ENCODE data around the gene CNKSR2.

The CNKSR2 gene

DNA sequence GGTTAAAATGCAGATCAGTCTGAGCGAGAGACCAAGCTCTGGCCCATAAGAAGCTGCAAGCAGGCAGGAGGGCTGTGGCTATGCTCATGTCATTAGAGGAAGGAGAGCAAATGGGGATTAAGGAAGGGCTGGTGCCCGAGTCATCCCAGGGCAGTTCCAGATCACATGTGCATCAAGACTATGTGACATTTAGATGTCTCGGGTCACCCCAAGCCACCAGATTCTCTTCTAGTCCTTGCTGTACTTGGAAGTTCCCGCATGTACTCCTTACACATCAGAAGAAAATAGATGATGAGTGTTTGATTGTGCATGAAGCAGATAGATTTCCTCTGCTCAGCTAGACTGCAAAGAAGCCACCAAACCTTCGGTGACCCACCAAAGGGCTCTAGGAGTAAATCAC is 326.1 kb downstream of the CNKSR2 start:
- H4K20me1 ChIP-seq (ENCODE audit: insufficient read depth, low read length), result no peaks in the 10 kb centered on the region
- no peaks in the 10 kb centered on the region for H3K9me3 ChIP-seq (ENCODE audit: low read length)
- no peaks in the 10 kb centered on the region for H3K9me2 ChIP-seq (ENCODE audit: low read depth, low read length)
- no peak overlapping the region for H3K4me3 ChIP-seq (ENCODE audit: low read depth, low read length, poor library complexity, severe bottlenecking)
- TF ChIP-seq EZH2 (IDR thresholded peaks at IDR 0.05; ENCODE audit: borderline replicate concordance, low read length), result no peak
- TF ChIP-seq, protein P1, sequence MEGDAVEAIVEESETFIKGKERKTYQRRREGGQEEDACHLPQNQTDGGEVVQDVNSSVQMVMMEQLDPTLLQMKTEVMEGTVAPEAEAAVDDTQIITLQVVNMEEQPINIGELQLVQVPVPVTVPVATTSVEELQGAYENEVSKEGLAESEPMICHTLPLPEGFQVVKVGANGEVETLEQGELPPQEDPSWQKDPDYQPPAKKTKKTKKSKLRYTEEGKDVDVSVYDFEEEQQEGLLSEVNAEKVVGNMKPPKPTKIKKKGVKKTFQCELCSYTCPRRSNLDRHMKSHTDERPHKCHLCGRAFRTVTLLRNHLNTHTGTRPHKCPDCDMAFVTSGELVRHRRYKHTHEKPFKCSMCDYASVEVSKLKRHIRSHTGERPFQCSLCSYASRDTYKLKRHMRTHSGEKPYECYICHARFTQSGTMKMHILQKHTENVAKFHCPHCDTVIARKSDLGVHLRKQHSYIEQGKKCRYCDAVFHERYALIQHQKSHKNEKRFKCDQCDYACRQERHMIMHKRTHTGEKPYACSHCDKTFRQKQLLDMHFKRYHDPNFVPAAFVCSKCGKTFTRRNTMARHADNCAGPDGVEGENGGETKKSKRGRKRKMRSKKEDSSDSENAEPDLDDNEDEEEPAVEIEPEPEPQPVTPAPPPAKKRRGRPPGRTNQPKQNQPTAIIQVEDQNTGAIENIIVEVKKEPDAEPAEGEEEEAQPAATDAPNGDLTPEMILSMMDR (IDR thresholded peaks at IDR 0.05; ENCODE audit: low read length), result no peak
- no peak overlapping the region for H3K9ac ChIP-seq (ENCODE audit: low read length)
- no peaks in the 10 kb centered on the region for H3K4me1 ChIP-seq (ENCODE audit: insufficient read depth, low read length, severe bottlenecking)
- no peaks in the 10 kb centered on the region for H3K79me2 ChIP-seq (ENCODE audit: insufficient read depth, low read length)
- H3F3A ChIP-seq (ENCODE audit: insufficient read depth, low read length), result no peaks in the 10 kb centered on the region
- H3K27me3 ChIP-seq (ENCODE audit: insufficient read depth, low read length), result no peaks in the 10 kb centered on the region
- H3K4me2 ChIP-seq (ENCODE audit: low read length), result no peak overlapping the region
- H2AFZ ChIP-seq (ENCODE audit: low read length), result no peak overlapping the region
- H3K36me3 ChIP-seq (ENCODE audit: insufficient read depth, low read length), result no peaks in the 10 kb centered on the region
- H3K27ac ChIP-seq (ENCODE audit: low read depth, low read length, poor library complexity, severe bottlenecking), result no peak overlapping the region

DNA sequence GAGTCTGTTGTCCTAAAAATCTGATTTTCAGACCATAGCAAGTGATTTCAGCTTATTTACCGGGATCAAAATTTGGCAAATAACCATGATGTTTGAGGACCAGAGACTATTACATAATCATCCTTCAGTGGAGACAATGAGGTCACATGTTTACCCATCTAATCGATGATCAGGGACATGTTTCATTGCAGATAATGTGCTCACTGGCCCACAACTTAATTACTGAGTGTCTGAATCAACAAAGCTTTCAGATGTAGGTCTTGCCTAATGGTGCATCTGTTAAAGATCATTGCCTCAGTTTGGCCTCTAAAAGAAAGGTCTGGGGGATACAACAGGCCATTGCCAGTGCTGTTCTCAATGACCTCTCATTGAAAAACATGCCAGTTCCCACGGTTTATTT is 326.7 kb downstream of the CNKSR2 start:
- no peak overlapping the region for H3K9ac ChIP-seq (ENCODE audit: low read length)
- H3K9me3 ChIP-seq (ENCODE audit: low read length), result no peaks in the 10 kb centered on the region
- TF ChIP-seq, protein P1 (IDR thresholded peaks at IDR 0.05; ENCODE audit: low read length), result no peak
- no peak for TF ChIP-seq EZH2 (IDR thresholded peaks at IDR 0.05; ENCODE audit: borderline replicate concordance, low read length)
- no peaks in the 10 kb centered on the region for H3K36me3 ChIP-seq (ENCODE audit: insufficient read depth, low read length)
- H3K4me3 ChIP-seq (ENCODE audit: low read depth, low read length, poor library complexity, severe bottlenecking), result no peak overlapping the region
- H3K4me2 ChIP-seq (ENCODE audit: low read length), result no peak overlapping the region
- no peaks in the 10 kb centered on the region for H3F3A ChIP-seq (ENCODE audit: insufficient read depth, low read length)
- no peak overlapping the region for H3K27ac ChIP-seq (ENCODE audit: low read depth, low read length, poor library complexity, severe bottlenecking)
- no peaks in the 10 kb centered on the region for H4K20me1 ChIP-seq (ENCODE audit: insufficient read depth, low read length)
- H2AFZ ChIP-seq (ENCODE audit: low read length), result no peak overlapping the region
- H3K79me2 ChIP-seq (ENCODE audit: insufficient read depth, low read length), result no peaks in the 10 kb centered on the region
- H3K4me1 ChIP-seq (ENCODE audit: insufficient read depth, low read length, severe bottlenecking), result no peaks in the 10 kb centered on the region
- no peaks in the 10 kb centered on the region for H3K9me2 ChIP-seq (ENCODE audit: low read depth, low read length)
- H3K27me3 ChIP-seq (ENCODE audit: insufficient read depth, low read length), result no peaks in the 10 kb centered on the region

- Histone ChIP-seq H3K4me3 (ENCODE audit: low read depth, low read length, poor library complexity, severe bottlenecking) (no peak overlapping the region), H4K20me1 (ENCODE audit: insufficient read depth, low read length) (no peaks in the 10 kb centered on the region), H2AFZ (ENCODE audit: low read length) (no peak overlapping the region), H3F3A (ENCODE audit: insufficient read depth, low read length) (no peaks in the 10 kb centered on the region), H3K4me2 (ENCODE audit: low read length) (no peak overlapping the region), H3K9me3 (ENCODE audit: low read length) (no peaks in the 10 kb centered on the region), H3K27ac (ENCODE audit: low read depth, low read length, poor library complexity, severe bottlenecking) (no peak overlapping the region), H3K36me3 (ENCODE audit: insufficient read depth, low read length) (no peaks in the 10 kb centered on the region), H3K4me1 (ENCODE audit: insufficient read depth, low read length, severe bottlenecking) (no peaks in the 10 kb centered on the region), H3K27me3 (ENCODE audit: insufficient read depth, low read length) (no peaks in the 10 kb centered on the region), H3K79me2 (ENCODE audit: insufficient read depth, low read length) (no peaks in the 10 kb centered on the region), H3K9me2 (ENCODE audit: low read depth, low read length) (no peaks in the 10 kb centered on the region), H3K9ac (ENCODE audit: low read length) (no peak overlapping the region)
- no peak for TF ChIP-seq EZH2 (IDR thresholded peaks at IDR 0.05; ENCODE audit: borderline replicate concordance, low read length)
- TF ChIP-seq, protein P1 (IDR thresholded peaks at IDR 0.05; ENCODE audit: low read length), result no peak
Measured at GRCh38 chrX:21702725-21703124, 328.5 kb downstream of the CNKSR2 start.
